NCI-H2081 (cell line): Measurements from ENCODE around the gene GAS1.

Experiments
- DNase-seq, 2 experiments: peaks; one replicate each; lab custom pipeline; 2025; lab: John Stamatoyannopoulos, UW

GAS1 gene

DNA sequence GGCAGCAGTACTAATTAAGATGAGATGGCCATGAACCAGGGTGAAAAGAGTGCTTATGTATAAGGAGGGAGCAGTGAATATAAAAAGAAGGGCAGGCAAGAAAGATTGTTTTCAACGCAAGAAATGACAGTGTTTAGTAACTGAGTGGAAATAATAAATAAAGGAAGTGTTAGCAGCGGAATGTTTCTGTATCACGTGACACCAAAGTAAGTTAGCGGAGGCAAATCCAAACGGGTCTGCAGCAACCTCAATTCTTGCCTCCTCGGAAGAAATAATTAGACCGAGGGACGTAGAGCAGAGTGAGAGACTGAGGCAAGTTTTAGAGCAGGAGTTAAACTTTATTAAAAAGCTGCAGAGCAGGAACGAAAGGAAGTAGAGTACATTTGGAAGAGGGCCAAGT is 15.4 kb upstream of the GAS1 start:
- no peak for DNase-seq

DNA sequence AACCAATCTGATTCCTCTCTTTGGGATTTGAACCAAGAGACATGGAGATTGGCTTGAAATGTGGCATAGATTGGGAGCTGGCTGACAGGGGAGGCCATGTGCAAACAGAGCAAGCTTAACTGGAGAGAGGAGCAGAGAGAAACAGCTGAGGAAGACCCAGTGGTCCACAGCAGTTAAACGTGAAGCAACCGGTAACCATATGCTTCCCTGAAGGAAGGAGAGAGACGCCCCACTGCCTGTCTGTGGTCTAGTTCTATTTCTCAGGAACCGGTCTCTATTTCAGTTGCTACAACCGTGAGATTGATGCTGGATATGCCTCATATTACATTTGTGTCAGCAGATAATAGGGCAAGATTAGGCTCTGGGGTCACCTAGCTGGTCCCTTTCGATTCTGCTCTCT is 13.6 kb upstream of the GAS1 start:
- no peak for DNase-seq

DNA sequence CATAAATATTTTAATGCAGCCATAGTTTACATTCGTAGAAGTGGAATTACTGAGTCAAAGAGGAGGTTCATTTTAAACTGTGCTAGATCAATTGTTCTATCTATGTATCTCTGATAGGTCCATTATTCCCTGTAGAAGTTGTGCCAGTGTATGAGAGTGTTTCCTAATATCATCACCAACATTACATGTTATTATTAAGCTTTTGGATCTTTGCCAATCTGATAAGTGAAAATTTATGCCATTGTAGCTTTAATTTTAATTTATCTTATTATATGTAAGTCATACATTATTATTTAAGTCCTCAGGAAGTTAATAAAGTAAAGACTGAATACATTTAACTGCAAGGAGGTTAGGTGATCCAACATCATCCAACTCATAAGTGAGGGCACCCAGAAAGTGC is 10.9 kb upstream of the GAS1 start:
- DNase-seq: no peak

DNA sequence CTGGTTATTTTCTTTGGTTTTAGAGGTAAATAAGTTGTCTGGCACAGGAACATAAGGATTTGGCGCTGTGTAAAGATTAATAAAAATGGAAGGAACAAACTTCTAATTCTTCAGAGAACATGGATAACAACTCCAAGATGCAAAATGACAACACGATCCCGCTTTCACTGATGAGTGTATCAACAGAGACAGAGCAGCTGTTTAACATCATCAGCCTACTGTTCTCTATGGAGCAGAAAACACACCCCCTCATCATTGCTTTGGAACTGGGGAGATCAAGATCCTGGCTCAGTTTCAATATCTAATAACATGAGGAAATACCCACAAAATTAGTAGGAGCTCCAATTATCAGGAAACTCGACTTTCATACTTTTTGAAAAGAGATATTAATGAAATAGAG is 8.3 kb upstream of the GAS1 start:
- no peak for DNase-seq

DNA sequence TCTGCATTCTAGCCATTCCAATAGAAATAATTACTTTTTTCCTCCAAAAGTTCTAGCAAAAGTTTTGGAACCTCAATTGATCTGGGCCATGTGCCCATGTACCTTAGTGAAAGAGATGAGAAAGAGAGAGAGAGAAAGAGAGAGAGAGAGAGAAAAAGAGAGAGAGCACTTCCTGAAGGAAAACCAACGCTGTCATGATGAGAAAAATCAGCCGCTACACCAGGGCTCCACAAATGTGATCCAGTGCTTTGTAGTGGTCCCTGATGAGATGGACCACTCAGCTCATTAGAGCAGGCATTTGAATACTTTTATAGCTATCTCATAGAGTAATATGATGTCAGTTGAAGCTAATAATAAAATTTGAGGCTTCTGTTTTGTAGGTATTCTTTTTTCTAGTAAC is 7.7 kb upstream of the GAS1 start:
- DNase-seq: no peak

- no peak for DNase-seq
Measured at GRCh38 chr9:86953181-86953580, 5.9 kb upstream of the GAS1 start.

DNA sequence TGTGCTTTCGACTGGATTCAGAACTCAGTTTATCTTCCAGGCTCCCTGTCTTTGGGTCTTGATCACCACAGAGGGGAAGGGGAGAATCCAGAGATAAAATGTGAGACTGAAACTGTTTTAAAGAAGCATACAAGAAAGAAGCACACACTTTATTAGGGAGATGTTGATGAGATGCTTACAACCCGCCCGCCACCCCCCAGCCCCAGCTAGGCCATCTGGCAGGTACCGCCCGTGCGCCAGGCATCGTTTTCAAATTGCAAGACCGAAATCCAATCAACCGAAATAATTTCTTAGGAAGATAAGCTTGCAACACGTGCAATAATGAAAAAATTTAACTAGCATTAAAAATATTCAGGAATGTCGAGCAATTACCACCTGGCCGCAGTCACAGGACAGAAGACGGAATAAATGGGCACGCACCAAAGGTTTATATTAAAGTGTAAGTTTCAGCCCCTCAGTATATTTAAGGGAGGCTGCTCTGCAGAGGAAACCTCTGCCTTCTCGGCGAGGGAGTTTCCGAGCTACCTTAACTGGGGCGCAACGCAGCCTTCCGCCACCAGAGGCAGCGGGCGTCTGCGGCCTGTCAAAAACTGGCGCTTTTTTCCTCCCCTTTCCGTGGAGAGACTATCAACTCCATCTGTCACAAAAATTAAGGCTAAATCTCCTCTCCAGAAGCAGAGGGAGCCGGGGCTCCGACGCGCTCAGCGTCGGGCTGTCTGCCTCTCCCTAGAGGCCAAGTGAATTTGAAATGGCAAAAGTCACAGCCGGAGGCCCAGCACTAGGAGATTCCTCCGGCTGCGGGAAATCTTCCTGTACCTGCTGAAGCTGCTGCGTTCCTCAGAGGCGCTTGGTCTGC is 996 bp upstream of the GAS1 start:
- DNase-seq: peak; percentile 26 to 46

- DNase-seq: peak; percentile 15 to 64
Measured at GRCh38 chr9:86946201-86947145, 833 bp downstream of the GAS1 start.

DNA sequence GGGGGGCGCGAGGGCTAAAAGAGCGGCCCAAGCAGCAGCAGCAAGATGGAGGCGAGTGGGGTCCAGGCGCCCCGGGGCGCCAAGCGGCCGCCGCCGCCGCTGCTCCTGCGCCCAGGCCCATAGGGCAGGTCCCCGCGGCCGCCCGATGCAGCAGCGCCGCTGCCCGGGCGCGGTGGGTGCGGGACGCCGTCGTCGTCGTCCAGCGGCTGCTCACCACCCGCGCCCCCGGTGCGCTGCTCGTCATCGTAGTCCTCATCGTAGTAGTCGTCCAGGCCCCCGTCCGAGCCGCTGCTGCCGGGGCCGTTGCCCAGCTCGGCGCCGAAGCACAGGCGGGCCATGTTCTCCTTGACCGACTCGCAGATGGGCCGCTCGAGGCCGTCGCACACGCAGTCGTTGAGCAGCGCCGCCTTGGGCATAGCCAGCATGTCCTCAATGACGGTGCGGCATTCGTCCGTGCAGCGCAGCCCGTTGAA is 1.5 kb downstream of the GAS1 start:
- DNase-seq: no peak

GRCh38 chr9:86944796-86945727 is 2.2 kb downstream of the GAS1 start:
- no peak for DNase-seq

- DNase-seq: no peak
Measured at GRCh38 chr9:86943201-86944113, 3.8 kb downstream of the GAS1 start.

GRCh38 chr9:86942281-86943200 is 4.8 kb downstream of the GAS1 start:
- DNase-seq: no peak

- no peak for DNase-seq
Measured at GRCh38 chr9:86941197-86941596, 6.1 kb downstream of the GAS1 start.

GRCh38 chr9:86940774-86941173 is 6.5 kb downstream of the GAS1 start:
- no peak for DNase-seq

- no peak for DNase-seq
Measured at GRCh38 chr9:86939891-86940290, 7.4 kb downstream of the GAS1 start.

- DNase-seq: no peak
Measured at GRCh38 chr9:86939321-86939720, 8.0 kb downstream of the GAS1 start.

DNA sequence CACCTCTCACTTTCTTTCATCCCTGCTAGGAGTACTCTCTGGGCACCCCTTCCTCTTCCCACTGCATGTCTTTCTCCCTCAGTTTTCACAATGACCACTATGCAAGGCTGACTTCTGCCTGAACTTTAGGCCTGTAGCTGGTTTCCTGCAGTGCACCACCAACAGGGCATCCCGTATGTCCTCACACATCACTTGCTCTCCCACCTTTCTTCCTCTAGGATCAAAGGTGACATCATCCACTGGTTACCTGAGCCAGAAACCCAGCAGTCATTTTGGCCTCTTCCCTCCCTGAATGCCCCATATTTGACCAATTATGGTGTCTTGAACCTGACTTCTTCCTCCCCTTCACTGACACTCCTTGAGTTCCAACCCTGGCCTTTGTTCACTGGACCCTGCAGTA is 8.5 kb downstream of the GAS1 start:
- DNase-seq: no peak

DNA sequence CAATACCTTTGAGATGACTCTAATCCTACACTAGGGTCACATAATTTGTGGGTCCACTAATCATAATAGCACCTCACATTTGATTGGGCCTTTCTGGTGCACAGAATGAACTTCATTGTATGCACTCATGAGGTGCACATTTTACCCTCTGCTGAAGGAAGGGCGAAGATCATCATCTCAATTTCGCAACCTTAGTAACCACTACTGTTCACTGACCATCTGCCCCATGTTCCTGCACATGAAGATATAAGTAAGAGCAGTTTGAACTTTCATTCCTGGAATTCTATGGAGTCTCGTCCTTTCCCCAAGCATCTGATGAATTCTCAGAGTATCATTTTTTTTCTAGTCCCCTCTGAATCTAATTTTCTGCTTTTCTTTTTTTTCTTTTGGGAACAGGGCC is 21.2 kb downstream of the GAS1 start:
- no peak for DNase-seq

DNA sequence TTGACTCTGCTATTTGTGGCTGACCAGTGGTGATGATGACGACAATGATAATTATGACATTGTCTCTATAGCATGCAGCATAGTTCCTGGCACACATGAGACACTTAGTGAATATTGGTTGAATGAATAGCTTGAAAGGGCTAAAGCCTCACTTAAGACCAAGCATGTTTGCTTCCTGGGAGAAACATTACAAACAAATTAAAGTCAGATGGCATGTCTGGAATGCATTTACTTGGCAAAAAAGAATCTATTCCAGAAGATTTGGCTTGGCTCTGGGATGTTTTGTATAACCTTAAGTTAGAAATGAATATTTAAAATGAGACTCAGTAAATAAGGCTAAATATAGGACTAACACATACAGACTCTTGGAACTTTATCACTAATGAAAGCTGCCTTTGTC is 21.6 kb downstream of the GAS1 start:
- no peak for DNase-seq

GRCh38 chr9:86924206-86924605 is 23.1 kb downstream of the GAS1 start:
- no peak for DNase-seq
